NCI-H2171 treated with DMSO at 0.1 percent for 48 hours (cell line): Measurements from ENCODE around the gene B3GLCT.

ENCODE experiments used
- DNase-seq: peaks from one replicate; lab custom pipeline; 2025; lab: John Stamatoyannopoulos, UW

B3GLCT gene

DNA sequence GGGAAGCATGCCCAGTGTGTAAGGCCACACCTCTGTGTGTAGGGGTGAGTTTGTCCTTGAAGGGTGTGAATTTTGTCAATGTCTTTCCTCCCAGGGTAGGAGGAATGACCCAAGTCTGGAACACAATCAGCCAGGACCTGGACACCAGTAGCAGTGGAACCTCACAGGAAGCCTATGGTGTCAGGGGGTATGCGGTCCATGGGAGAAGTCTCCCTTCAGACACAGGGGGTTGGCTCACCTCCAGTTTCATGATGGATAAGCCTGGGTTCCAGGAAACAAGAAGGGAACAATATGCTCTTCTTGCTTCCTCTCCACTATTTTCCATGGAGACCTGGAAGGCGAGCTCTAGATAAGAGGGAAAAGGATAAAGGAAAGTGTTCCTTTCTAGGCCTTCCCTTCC is 23.9 kb downstream of the B3GLCT start:
- DNase-seq: no peak

DNA sequence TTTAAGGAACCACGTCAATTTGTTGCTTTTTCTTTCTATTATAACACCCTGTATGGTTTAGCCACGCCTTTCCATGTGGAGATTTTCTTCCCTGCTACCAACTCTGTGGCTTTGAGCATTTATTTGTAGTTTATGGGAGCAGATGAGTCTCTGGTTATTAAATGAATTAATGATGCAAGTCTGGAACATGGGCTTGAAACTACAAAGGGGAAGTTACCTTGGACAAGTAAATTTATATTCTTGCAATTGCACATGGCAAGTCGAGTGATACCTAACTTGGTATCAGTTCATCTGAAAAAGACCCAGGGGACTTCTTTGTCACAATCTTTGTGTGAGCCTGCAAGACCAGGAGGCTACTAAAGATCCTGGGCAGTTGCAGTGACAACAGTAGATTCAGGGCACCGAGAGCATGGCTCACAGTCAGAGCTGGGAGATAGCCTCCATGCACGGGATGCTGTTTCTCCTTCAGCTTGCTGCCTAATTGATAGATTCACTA is 24.4 kb downstream of the B3GLCT start:
- DNase-seq: no peak

DNA sequence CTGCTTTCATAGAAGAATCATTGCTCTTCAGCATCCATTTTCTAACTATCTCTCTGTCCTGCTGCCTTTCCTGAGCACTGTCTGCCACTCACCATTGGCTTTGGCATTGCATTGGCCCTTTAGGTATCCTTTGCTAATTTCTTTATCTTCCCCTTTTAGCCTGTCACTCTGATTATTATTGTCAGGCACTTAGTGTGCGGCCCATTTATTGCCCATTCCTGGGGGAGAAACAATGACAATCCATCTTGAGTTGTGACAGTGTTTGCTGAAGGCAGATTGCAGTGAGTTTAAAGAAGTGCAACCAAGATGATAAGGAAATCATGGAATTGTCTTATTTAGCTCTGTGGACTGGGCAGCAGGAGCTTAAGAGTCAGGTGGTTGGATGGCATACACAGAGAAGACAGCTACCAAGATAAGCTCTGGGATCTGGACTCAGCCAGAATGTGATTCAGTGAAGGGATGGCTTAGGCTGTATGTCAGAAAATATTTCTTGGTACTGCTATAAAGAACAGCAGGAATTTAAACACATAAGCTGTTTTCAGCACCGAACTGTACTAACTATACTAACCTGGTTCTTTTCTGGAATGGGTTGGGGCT is 25.3 kb downstream of the B3GLCT start:
- DNase-seq: no peak

DNA sequence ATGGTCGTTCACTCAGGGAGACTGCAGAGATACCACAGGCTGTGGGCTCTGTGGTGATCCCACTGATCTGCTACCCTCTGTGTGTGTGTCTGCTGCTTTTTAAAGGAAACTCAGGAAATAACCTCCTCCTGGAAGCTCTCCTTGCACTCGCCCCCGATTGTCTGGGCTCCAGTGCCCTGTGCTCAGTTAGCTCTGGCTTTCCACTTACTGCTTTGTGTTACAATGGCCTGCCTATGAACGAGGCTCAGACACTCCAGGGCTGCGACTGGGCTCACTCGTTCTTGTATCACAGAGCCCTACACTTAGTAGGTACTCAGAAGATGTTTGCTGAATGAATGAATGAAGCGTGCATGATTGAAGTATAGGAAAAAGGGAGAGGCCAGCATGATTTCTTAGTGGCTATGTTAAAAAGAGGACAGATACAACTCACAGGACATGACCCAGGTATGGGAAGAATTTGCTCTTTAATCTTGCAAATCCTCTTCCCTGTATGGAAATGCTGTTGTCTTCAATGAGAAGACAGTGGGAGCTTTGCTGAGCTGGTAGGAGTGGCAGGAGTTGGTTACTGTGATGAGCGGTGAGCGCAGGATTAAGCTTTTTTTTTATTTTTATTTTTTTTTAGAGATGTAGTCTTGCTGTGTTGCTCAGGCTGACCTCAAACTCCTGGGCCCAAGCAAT is 26.4 kb downstream of the B3GLCT start:
- no peak for DNase-seq

DNA sequence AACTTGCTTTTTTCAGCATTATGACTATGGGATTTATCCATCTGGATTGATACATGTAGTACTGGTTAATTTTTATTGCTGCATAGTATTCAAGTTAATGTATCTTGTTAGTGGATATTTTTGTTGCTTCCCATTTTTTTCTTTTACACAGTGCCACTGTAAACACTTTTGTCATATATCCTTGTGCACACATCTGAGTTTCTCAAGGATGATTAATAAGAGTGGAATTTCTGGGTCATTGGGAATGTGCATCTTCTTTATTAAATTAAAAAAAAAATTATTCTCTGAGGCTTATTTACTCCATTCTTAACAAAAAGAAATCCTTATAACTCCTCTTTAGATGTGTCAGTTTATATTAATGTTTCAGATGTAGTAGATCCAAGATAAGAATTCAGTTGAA is 27.3 kb downstream of the B3GLCT start:
- no peak for DNase-seq

DNA sequence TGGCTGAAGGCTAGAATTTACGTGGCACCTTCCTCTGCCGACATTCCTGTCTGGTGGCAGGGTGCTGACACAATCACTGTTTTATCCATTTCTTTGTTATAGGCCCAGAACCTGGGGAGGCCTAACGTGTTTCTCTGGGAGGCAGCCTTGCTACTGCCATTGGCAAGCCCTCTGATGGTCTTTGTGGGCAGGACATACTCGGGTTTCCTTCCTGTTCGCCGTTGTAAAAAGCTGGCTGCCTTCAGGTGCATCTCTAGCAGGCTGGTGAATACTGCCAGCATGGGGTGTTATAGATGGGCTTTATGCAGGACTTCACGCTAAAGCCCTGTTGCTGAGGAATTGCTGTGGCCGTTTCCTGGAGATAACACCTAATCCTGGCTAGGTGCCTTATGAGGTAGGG is 28.1 kb downstream of the B3GLCT start:
- DNase-seq: no peak

DNA sequence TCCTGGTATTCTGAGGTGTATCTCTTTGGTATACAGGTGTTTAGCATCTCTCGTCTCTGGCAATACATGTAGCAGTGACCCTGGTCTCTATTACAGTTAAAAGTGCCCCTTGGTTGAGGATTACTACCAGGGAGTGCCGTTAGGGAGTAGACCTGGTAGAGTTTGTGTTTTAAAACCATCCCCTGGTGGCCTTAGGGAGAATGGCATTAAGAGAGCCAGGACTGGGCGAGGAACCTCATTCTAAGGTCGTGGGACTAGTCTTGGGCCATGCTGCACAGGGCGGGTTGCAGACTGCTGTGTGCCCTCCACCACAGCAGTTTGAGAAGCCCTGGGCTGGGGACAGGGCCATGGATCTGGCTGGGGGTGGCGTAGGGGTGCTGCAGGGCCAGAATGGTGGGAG is 35.0 kb downstream of the B3GLCT start:
- no peak for DNase-seq

DNA sequence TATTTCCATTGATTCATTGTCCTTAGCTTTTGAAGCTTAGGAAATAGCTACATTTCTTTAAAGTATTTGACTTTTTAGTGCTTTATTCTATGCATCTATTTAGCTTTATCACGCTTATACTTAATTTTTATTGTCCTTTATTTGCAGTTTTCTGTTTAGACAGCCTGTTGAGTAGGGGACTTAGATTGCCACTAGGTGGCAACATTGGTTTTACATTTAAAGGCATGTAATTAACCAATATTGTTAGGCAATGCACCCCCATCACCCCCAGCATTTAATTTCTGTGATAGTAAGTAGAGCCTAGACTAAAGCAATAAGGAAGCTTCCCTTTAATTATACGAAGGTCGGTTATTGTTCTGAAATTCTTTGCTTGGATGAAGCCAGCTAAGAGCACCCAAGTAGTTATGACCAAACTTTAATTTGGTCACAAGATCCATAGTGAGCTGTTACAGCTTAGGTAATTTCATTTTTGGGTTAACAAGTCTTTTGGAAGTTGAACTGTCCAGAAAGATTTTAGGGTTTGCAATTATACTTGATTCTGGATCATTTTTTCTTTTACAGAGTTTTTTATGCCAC is 36.5 kb downstream of the B3GLCT start:
- DNase-seq: peak; percentile 22

DNA sequence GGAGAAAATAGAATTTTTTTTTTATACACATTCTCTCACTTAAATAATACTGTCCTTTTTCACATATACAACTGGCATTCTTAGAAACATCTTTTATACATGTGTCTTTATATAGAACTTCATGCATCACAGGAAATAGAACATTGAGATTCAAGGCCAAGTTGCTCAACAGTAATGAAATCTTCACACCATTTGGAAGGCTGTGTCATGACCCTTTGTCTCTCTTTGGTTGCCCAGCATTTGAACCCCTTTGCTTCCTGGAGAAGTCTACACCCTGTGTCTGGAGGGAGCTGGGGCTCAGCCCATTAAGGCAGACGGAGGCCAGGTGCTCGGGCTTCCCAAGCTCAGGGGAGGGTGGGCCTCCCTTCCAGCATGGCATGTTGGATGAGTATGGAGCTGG is 41.1 kb downstream of the B3GLCT start:
- no peak for DNase-seq

DNA sequence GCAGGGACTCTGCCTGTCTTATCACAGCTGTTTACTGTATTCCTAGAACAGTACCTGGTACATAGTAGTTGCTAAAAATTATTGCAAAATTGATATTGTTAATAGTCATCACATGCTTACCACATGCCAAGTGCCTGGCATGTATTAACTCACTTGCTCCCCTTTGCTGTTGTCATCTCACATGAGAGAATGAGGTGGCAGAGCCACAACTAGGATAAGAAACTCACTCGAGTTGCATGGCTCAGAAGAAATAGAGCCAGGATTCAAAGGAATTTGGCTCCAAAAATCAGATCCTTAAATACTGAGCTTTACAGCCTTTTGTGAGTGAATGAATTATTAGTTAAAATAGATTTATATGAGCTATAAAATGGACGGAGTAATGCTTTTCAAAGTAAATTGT is 42.6 kb downstream of the B3GLCT start:
- no peak for DNase-seq

DNA sequence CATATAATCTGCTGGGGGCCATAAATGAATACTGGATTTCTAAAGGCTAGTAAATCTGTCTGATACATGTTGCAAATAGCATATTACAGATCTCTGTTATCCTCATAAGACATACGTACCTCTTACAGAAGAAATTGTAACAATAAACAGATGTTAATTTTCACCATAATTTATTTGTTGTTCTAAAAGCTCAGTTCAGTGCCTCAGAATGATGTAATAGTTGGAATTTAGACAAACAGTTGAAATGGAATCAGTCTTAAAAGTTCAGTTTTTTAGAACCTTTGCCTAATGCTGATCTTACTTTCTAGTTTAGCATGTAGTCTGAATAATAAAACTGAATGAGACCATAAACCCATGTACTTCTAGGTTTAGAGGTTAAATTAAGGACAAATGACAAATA is 43.1 kb downstream of the B3GLCT start:
- no peak for DNase-seq

DNA sequence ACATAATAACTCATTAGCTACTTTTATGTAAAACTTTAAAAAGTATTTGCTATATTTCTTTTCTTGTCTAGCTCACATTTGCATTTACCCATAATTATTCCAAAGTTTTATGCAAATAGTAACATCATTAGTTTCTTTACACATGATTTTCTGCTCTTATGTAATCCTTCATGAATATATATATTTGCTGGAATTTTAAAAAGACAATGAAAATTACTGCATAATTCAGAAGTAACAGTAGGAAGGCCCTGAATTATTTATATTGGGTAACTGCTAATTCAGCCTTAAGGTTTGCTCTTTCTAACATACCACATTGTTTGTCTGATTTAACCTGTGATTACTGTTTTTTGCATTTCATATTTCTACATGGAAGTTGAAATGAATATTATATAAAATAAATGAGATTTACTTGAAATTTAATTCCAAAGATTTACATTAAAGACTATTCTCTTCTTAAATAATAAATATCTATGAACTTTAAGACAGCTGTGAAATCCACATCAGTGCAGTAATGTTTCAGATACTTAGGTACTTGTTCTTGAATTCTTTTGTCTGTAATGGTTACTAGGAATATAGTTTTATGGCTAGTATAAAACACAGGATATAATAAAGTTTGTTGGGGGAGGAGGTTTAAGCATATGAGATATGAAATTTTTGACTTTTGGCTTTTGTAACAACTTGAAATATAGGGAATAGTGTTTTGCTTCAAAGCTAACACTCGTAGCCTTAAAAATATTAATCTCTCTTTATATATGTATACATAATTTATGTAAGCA is 46.0 kb downstream of the B3GLCT start:
- DNase-seq: no peak

DNA sequence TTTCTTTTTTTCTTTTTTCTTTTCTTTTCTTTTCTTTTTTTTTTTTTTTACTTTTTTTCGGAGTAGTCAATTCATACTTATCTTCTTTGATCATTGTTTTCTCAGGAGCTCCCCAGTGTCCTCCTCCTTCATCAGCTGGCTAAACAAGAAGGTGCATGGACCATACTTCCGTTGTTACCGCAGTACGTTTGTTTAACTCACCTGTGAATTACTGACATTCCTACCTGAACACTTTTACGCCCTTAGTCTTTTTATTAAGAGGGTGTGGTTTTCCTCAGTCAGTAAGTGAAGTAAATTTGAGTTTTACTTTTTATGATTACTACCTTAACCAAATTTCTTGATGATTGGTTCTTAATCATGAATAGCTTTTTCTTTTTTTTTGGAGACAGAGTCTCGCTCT is 47.1 kb downstream of the B3GLCT start:
- no peak for DNase-seq

DNA sequence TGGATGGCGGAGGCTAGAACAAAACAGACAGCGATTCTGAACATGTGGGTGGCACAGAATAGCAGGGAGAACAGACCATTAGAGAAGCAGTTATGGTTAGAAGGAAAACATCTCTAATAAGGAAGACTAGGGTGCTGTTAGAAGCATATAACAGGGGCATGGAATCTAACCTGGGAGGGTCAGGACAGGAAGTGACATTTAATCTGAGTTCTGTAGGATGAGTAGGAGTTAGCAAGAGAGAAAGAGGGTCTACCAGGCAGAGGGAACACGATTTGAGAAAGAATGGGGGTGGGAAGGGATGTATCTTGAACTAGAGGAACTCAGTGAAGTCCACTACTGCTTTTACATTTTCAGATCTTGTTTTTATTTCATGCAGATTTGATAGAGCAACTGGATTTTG is 48.6 kb downstream of the B3GLCT start:
- no peak for DNase-seq

DNA sequence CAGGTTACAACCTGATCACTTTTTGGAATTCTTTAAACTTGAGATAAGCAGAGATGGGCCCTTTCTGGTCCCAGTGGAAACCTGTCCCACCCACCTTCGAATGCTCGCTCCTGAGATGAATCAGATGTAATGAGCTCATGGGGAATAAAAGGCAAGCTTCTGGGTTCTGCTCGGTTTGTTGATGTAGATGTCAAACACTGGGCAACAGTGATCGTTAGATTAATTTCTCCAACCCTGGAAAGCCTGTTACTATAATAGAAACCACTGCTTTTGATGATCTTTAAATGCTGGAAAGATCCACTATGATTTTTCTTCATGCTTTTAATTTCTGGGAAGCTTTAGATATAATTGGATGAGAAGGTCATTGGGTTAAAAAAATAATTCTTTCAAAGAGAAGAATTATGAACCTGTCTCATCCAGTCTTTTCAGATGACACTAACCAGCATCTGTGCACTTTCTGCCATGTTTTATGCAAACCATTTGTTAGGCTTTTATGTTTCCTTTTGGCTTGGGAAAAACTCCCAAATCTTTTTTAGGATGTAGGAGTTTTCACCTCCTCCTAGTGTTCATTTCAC is 49.3 kb downstream of the B3GLCT start:
- DNase-seq: no peak

DNA sequence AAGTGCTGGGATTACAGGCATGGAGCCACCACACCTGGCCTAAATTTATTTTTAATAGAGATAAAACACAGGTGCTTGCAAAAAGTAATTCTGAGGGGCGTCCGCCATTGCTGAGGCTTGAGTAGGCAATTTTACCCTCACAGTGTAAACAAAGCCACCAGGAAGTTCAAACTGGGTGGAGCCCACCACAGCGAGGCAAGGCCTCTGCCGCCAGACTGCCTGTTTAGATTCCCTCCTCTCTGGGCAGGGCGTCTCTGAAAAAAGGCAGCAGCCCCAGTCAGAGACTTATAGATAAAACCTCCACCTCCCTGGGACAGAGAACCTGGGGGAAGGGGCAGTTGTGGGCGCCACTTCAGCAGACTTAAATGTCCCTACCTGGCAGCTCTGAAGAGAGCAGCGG is 50.7 kb downstream of the B3GLCT start:
- DNase-seq: no peak

DNA sequence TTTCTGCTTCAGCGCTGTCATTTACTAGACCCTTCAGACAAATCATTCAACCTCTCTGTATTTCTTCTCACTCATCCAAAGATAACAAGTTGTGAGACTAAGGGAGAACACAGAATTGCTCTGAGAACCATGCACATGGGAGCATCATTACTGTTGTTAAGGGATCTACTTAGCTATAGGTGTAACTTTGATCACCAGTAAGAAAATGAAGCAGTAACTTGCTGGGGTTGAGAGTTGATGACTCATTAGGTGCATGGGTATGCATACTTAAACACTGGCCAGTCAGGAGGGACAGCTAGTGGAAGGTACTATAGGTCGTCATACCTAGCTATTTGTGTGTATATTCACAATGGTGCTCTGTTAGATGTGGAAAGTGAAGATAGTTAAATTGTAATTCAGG is 61.5 kb downstream of the B3GLCT start:
- DNase-seq: no peak

DNA sequence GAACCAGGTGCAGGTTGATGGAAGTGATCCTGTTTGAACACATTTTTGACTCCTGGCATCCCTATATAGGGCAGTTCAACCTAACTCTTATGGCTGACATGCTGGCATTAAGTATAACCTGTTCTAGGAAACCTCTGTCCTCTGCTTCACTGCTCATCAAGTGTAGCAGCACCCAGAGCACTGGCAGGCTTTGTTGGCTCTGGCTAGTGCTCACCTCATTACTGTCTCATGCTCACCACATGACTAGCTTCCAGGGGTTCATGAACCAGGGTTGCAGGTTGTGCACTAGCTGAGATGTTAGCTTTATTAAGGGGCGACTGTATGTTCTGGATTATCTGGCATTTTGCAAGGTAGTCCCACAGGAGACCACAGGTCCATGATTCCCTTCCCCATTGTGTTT is 63.6 kb downstream of the B3GLCT start:
- no peak for DNase-seq

DNA sequence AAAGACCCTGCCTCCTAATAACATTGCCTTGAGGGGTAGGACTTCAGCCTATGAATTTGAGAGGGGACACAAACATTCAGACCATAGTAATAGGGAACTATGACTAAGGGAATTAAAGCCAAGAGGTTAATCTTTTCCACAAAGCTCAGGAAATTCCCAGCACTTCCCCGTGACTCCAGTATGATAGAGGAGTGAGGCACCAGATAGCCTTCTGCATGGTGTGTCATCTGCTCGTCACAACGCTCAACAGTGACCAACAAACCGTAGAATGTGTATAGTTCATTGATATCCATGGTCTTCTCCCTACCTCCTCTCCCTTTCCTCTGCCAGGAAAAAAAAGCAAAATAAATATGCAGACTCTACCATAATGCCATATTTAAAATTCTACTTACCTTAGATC is 64.4 kb downstream of the B3GLCT start:
- DNase-seq: no peak

DNA sequence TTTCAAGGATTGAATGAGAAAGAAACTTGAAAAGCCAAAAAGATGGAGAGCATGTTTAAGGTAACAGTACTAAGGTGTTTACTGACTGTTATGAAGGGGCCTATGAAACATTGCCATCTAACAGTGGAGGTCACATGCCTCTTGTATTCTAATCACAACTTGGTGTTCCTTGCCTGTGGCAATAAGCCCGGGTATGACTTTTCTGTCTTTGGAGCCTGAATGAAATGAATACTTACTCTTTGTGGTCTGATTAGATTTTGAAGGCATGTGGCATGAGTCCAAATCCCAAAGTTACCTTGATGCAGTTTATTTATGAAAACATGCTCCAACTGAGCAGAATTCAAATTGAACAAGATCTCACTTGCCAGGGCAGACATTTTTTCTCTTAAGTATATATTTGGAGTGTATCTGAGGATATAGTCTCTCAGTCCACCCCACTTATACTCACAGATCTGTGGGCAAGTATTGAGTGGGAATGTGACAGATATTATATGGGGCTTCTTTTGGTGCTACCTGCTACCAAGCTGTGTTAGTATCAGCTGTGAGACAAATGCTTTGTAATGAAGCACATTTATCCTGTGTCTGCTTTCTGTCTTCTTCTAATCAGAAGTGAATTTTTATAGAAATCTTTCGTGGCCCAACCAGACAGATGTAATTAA is 67.5 kb downstream of the B3GLCT start:
- DNase-seq: no peak

DNA sequence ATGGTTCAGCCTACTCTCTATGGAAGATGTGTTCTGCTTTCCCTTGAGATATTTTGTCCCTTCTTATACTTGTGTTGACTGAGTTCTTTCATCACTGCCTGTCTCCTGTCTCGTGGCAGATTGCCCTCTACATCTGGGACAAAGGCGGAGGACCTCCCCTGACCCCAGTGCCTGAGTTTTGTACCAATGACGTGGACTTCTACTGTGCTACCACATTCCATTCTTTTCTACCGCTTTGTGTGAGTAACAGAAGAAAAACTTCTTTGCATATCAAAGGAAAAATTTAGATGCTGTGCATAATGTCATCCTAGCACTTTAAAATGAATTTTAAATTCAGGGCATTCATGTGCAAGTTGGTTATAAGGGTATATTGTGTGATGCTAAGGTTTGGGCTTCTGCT is 74.6 kb downstream of the B3GLCT start:
- no peak for DNase-seq

DNA sequence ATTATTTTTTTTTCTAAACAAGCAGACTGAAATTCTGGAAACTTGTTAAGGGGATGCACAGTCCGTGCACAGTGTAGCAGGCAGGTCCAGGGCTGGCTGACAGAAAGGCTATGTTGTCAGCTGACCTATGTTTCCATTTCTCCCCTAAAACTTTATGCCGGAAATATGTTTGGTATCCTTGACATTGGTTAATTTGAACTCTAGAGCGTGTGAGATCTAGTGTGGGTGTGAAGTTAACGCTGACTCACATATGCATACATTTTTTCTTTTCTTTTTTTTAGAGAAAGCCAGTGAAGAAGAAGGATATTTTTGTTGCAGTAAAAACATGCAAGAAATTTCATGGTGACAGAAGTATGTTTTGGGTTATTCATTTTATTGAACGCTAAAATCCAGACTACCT is 76.6 kb downstream of the B3GLCT start:
- DNase-seq: no peak
